ENCODE results near the gene FATE1.

FATE1 gene

DNA sequence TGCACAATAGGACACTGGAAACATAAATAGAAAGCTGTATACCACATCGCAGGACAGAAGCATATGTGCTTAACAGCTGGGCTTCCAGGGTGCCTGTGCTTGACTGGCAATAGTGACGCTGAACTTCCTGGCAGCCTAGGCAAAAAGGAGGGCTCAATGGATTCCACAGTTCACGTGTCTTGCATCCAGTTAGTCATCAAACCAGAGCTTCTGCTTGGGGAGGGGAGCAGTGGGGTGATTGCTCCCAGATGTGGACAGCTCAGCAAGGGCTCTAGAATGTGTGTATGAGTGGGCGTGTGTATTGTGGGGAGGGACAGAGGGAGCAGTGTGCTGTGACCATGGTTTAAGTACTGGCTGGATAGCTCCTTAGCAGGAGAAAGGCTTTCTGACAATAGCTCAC, 18.3 kb upstream of the FATE1 start:
- TF ChIP-seq EZH2phosphoT487 (IDR thresholded peaks at IDR 0.05; ENCODE audit: borderline replicate concordance): no peak
- TF ChIP-seq, protein P1, sequence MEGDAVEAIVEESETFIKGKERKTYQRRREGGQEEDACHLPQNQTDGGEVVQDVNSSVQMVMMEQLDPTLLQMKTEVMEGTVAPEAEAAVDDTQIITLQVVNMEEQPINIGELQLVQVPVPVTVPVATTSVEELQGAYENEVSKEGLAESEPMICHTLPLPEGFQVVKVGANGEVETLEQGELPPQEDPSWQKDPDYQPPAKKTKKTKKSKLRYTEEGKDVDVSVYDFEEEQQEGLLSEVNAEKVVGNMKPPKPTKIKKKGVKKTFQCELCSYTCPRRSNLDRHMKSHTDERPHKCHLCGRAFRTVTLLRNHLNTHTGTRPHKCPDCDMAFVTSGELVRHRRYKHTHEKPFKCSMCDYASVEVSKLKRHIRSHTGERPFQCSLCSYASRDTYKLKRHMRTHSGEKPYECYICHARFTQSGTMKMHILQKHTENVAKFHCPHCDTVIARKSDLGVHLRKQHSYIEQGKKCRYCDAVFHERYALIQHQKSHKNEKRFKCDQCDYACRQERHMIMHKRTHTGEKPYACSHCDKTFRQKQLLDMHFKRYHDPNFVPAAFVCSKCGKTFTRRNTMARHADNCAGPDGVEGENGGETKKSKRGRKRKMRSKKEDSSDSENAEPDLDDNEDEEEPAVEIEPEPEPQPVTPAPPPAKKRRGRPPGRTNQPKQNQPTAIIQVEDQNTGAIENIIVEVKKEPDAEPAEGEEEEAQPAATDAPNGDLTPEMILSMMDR (conservative IDR thresholded peaks at IDR 0.05; ENCODE audit: low read length): no peak
- H3K9me3 ChIP-seq (ENCODE audit: insufficient read depth, low read depth, low read length): no peaks in the 10 kb centered on the region
- no peaks in the 10 kb centered on the region for H3K79me2 ChIP-seq (ENCODE audit: insufficient read depth, low read length)
- no peak overlapping the region for H3K9ac ChIP-seq (ENCODE audit: low read depth, low read length, poor library complexity, severe bottlenecking)
- H3K27me3 ChIP-seq (ENCODE audit: insufficient read depth, low read length, poor library complexity, severe bottlenecking): no peaks in the 10 kb centered on the region
- no peak overlapping the region for H3K4me3 ChIP-seq (ENCODE audit: low read length, poor library complexity, severe bottlenecking)
- no peaks in the 10 kb centered on the region for H4K20me1 ChIP-seq (ENCODE audit: insufficient read depth, low read length, poor library complexity, severe bottlenecking)
- no peaks in the 10 kb centered on the region for H3F3A ChIP-seq (ENCODE audit: low read depth)
- no peaks in the 10 kb centered on the region for H3K4me1 ChIP-seq (ENCODE audit: insufficient read depth, low read length, poor library complexity, severe bottlenecking)
- H2AFZ ChIP-seq (ENCODE audit: low read length): no peak overlapping the region
- H3K4me2 ChIP-seq (ENCODE audit: low read depth, low read length, poor library complexity, severe bottlenecking): no peak overlapping the region
- H3K9me2 ChIP-seq (replicated peaks; ENCODE audit: low read depth, low read length): no peaks in the 10 kb centered on the region
- no peaks in the 10 kb centered on the region for H3K36me3 ChIP-seq (ENCODE audit: insufficient read depth, low read length)

GRCh38 chrX:151698485-151698884, 17.4 kb upstream of the FATE1 start:
- Histone ChIP-seq H3K9me3 (ENCODE audit: insufficient read depth, low read depth, low read length) (no peaks in the 10 kb centered on the region), H3F3A (ENCODE audit: low read depth) (no peaks in the 10 kb centered on the region), H4K20me1 (ENCODE audit: insufficient read depth, low read length, poor library complexity, severe bottlenecking) (no peaks in the 10 kb centered on the region), H2AFZ (ENCODE audit: low read length) (no peak overlapping the region), H3K4me1 (ENCODE audit: insufficient read depth, low read length, poor library complexity, severe bottlenecking) (no peaks in the 10 kb centered on the region), H3K4me3 (ENCODE audit: low read length, poor library complexity, severe bottlenecking) (no peak overlapping the region), H3K79me2 (ENCODE audit: insufficient read depth, low read length) (no peaks in the 10 kb centered on the region), H3K9ac (ENCODE audit: low read depth, low read length, poor library complexity, severe bottlenecking) (no peak overlapping the region), H3K4me2 (ENCODE audit: low read depth, low read length, poor library complexity, severe bottlenecking) (no peak overlapping the region), H3K27me3 (ENCODE audit: insufficient read depth, low read length, poor library complexity, severe bottlenecking) (no peaks in the 10 kb centered on the region), H3K9me2 (replicated peaks; ENCODE audit: low read depth, low read length) (no peaks in the 10 kb centered on the region), H3K36me3 (ENCODE audit: insufficient read depth, low read length) (no peaks in the 10 kb centered on the region)
- TF ChIP-seq, protein P1 (conservative IDR thresholded peaks at IDR 0.05; ENCODE audit: low read length): no peak
- no peak for TF ChIP-seq EZH2phosphoT487 (IDR thresholded peaks at IDR 0.05; ENCODE audit: borderline replicate concordance)

DNA sequence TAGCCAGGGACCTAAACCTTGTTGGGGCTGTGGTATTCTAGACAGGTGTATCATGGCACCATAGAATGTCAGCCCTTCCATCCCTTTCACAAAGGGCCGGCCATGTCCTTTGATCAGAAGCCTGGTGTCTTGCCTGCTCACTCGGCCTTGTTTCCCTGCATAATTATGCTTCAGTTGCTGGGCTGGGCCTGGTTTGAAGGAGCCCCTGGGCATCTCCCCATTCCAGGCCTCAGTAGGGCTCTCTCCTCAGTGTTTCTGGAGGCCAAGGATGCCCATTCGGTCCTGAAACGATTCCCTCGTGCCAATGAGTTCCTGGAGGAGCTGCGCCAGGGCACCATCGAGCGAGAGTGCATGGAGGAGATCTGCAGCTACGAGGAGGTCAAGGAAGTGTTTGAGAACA, 16.1 kb upstream of the FATE1 start:
- Histone ChIP-seq H2AFZ (ENCODE audit: low read length) (no peak overlapping the region), H3F3A (ENCODE audit: low read depth) (no peaks in the 10 kb centered on the region), H3K9ac (ENCODE audit: low read depth, low read length, poor library complexity, severe bottlenecking) (no peak overlapping the region), H4K20me1 (ENCODE audit: insufficient read depth, low read length, poor library complexity, severe bottlenecking) (no peaks in the 10 kb centered on the region), H3K79me2 (ENCODE audit: insufficient read depth, low read length) (no peaks in the 10 kb centered on the region), H3K9me2 (replicated peaks; ENCODE audit: low read depth, low read length) (no peaks in the 10 kb centered on the region), H3K4me1 (ENCODE audit: insufficient read depth, low read length, poor library complexity, severe bottlenecking) (no peaks in the 10 kb centered on the region), H3K4me3 (ENCODE audit: low read length, poor library complexity, severe bottlenecking) (no peak overlapping the region), H3K36me3 (ENCODE audit: insufficient read depth, low read length) (no peaks in the 10 kb centered on the region), H3K9me3 (ENCODE audit: insufficient read depth, low read depth, low read length) (no peaks in the 10 kb centered on the region), H3K27me3 (ENCODE audit: insufficient read depth, low read length, poor library complexity, severe bottlenecking) (no peaks in the 10 kb centered on the region), H3K4me2 (ENCODE audit: low read depth, low read length, poor library complexity, severe bottlenecking) (no peak overlapping the region)
- no peak for TF ChIP-seq EZH2phosphoT487 (IDR thresholded peaks at IDR 0.05; ENCODE audit: borderline replicate concordance)
- TF ChIP-seq, protein P1 (conservative IDR thresholded peaks at IDR 0.05; ENCODE audit: low read length): no peak

All from Loucy (cell line).